Ovary (tissue), 9 donors: ENCODE measurements around the gene GRIN3B. TPM values are rescaled to one million over a fixed set of nuclear protein-coding genes. Genes with fewer than 3 reads are reported as not detected.

Experiments used
- DNase-seq, 5 donors: peaks; one replicate each; pipeline ENCODE4 v3.0.0-alpha.2; 2019 to 2020
- H3K27ac ChIP-seq, 2 donors: fragments of 200-600 bp; one replicate each; pipeline versions ENCODE4 v1.5.1 to v1.8.0; 2019 to 2022
- H3K27me3 ChIP-seq: fragments of 200-600 bp; one replicate; pipeline ENCODE4 v1.8.0; 2022
- H3K36me3 ChIP-seq: fragments of 200-600 bp; sonication (generic); one replicate; pipeline ENCODE4 v1.5.1; 2019
- H3K4me1 ChIP-seq: one replicate; pipeline ENCODE4 v1.8.1; 2013; ENCODE audit warnings: mild to moderate bottlenecking, moderate library complexity; ENCODE audit not compliant: insufficient read depth
- H3K4me3 ChIP-seq: fragments of 200-600 bp; sonication (generic); one replicate; pipeline ENCODE4 v1.5.1; 2017
- H3K9me3 ChIP-seq, 2 donors: fragments of 200-600 bp in 1 of 2; sonication (generic) in 1 of 2; one replicate each; pipeline versions ENCODE4 v1.5.1 to v1.8.1; 2013 to 2019; ENCODE audit warnings: mild to moderate bottlenecking in 1 of 2, moderate library complexity in 1 of 2
- EP300 ChIP-seq: sonication (generic); formaldehyde crosslinking; IDR thresholded peaks from one replicate; pipeline ENCODE4 v1.6.1; 2017; ENCODE audit warnings: antibody characterized with exemption
- POLR2A ChIP-seq: fragments of 450-650 bp; IDR thresholded peaks from one replicate; pipeline ENCODE4 v1.6.1; 2017; ENCODE audit warnings: antibody characterized with exemption, mild to moderate bottlenecking, moderate library complexity
- WGBS, 3 donors: extraction: QIAGEN DNeasy Blood & Tissue Kit in 1 of 3; methylation state at CpG; one replicate each; pipeline versions ENCODE4 v1.1.5 to v1.1.7; 2013 to 2017; 5-methylcytosine and 5-hydroxymethylcytosine counted together
- intact Hi-C, 4 donors: fragments of 100-400 bp; cut with DNase I; formaldehyde crosslinking; loops; one replicate each; pipeline versions ENCODE4 v1.11.0 to v1.15.1; 2022 to 2023
- polyA plus RNA-seq, 2 donors: library from polyadenylated mRNA; stranded (reverse); fragments of 200-250 nt in 1 of 2; fragments of 350-450 nt in 1 of 2; fragmentation: Illumina TruSeq in 1 of 2; extraction: RNeasy Lipid Tissue Mini Kit (QIAGEN cat#74804) in 1 of 2; gene quantifications; one replicate each; pipeline ENCODE4 v1.2.3, GENCODE V29; 2013 to 2014
- small RNA-seq: library from RNA; depleted of rRNA; stranded (forward); fragments of <200 nt; gene quantifications from one replicate; pipeline ENCODE3, GENCODE V24; 2016
- total RNA-seq, 7 donors: library from RNA; depleted of rRNA in 2 of 7; stranded (reverse); fragments of >200 nt in 2 of 7; fragmentation: NEBNext Ultra II Directional in 3 of 7; extraction: Animal tissue kit (Norgen Biotek cat#: 25700) in 3 of 7; gene quantifications; one replicate each; pipeline versions ENCODE4 v1.1.0 to v1.2.4, GENCODE V29; 2016 to 2023
- TF ChIP-seq, protein P1 (sequence below), 3 donors: fragments of 450-650 bp in 2 of 3; fragments of 200-600 bp in 1 of 3; IDR thresholded peaks; one replicate each; pipeline versions ENCODE4 v1.5.1 to v1.8.0; 2016 to 2022; ENCODE audit warnings: antibody characterized with exemption in 3 of 3, mild to moderate bottlenecking in 1 of 3
- donor health status: DM: no; HTN: no; CAD: no; lungs with moderate emphysema.
- donor health status: DM: no; HTN: no; CAD: no.
- donor health status: Bipolar disorder and iron deficiency.
- donor health status: DM: yes; HTN: yes; CAD: no.
- donor health status: DM: no; HTN: no; CAD: no.
- donor health status: DM: yes; HTN: yes; CAD: no.

The GRIN3B gene
- total and polyA plus RNA-seq, 9 donors: 0.07 to 7.4 (median 0.28) TPM; not detected in 3

DNA sequence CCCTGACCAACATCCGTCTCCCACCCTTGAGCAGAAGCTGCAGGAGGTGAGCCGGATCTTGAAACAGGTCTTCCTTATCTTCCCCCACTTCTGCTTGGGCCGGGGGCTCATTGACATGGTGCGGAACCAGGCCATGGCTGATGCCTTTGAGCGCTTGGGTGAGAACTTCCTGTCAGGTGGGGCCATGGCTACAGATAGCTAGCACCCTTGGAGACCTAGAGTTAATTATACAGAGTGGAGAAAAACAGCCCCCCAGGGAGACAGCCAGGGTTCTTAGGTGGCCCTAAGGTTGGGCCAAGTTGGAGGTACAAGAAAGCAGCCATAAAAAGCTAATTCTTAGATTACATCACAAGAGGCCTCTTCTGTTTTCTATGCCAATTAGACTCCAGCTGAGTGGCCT is 57.9 kb downstream of the GRIN3B start:
- no peaks in the 10 kb centered on the region for H3K36me3 ChIP-seq
- WGBS, 3 donors: 91 to 96% (median 92%) methylated on average over 5 of the region's 5 CpGs
- intact Hi-C loops: no loop called here
- no peaks in the 10 kb centered on the region for H3K27me3 ChIP-seq
- no peak overlapping the region for H3K4me3 ChIP-seq
- TF ChIP-seq POLR2A (no peak), EP300 (no peak)
- TF ChIP-seq, protein P1, sequence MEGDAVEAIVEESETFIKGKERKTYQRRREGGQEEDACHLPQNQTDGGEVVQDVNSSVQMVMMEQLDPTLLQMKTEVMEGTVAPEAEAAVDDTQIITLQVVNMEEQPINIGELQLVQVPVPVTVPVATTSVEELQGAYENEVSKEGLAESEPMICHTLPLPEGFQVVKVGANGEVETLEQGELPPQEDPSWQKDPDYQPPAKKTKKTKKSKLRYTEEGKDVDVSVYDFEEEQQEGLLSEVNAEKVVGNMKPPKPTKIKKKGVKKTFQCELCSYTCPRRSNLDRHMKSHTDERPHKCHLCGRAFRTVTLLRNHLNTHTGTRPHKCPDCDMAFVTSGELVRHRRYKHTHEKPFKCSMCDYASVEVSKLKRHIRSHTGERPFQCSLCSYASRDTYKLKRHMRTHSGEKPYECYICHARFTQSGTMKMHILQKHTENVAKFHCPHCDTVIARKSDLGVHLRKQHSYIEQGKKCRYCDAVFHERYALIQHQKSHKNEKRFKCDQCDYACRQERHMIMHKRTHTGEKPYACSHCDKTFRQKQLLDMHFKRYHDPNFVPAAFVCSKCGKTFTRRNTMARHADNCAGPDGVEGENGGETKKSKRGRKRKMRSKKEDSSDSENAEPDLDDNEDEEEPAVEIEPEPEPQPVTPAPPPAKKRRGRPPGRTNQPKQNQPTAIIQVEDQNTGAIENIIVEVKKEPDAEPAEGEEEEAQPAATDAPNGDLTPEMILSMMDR (IDR thresholded peaks at IDR 0.05): no peak
- no peaks in the 10 kb centered on the region for H3K4me1 ChIP-seq
- DNase-seq: no peak
- no peak overlapping the region for H3K27ac ChIP-seq
- peaks cover 4 to 14% of the 10 kb centered on the region in 2 donors for H3K9me3 ChIP-seq

Small RNA genes within 50 kb of the gene (small RNA-seq; reads per million reads assigned to genes)
- 0.35 reads per million for gene RNU6-2

Other genes with a start within 250 kb of the GRIN3B start
- gene MISP, start 249.3 kb upstream of the GRIN3B start, total RNA-seq: 10 to 100 TPM in 1 of 7 donors, 1 to 10 TPM in 3, under 1 TPM in 3; 0.08 to 44.0 (median 1.4) TPM
- under 1 TPM; 0.12 to 0.19 TPM for gene MISP, start 249.3 kb upstream of the GRIN3B start, polyA plus RNA-seq
- gene PTBP1, start 203.0 kb upstream of the GRIN3B start, total RNA-seq: 100 to 1,000 TPM in 6 of 7 donors, 10 to 100 TPM in 1; 73.4 to 312 (median 233) TPM
- 100 to 1,000 TPM in 1 of 2 donors, 10 to 100 TPM in 1; 94.4 to 112 TPM for gene PTBP1, start 203.0 kb upstream of the GRIN3B start, polyA plus RNA-seq
- 10 to 100 TPM in 1 of 7 donors, 1 to 10 TPM in 1, under 1 TPM in 3, not detected in 2; 0.36 to 11.4 (median 0.80) TPM for gene PLPPR3, start 178.5 kb upstream of the GRIN3B start, total RNA-seq
- under 1 TPM; 0.18 to 0.24 TPM for gene PLPPR3, start 178.5 kb upstream of the GRIN3B start, polyA plus RNA-seq
- 1 to 10 TPM in 1 of 7 donors, not detected in 6; 1.0 TPM for gene AZU1, start 172.6 kb upstream of the GRIN3B start, total RNA-seq
- gene AZU1, start 172.6 kb upstream of the GRIN3B start, polyA plus RNA-seq: under 1 TPM in 1 of 2 donors, not detected in 1; 0.11 TPM
- under 1 TPM in 1 of 7 donors, not detected in 6; 0.41 TPM for gene PRTN3, start 159.4 kb upstream of the GRIN3B start, total RNA-seq
- gene PRTN3, start 159.4 kb upstream of the GRIN3B start, polyA plus RNA-seq: not detected
- gene ELANE, start 148.1 kb upstream of the GRIN3B start, total RNA-seq: under 1 TPM in 3 of 7 donors, not detected in 4; 0.27 to 0.72 (median 0.34) TPM
- gene ELANE, start 148.1 kb upstream of the GRIN3B start, polyA plus RNA-seq: under 1 TPM in 1 of 2 donors, not detected in 1; 0.59 TPM
- 100 to 1,000 TPM in 2 of 7 donors, 10 to 100 TPM in 3, 1 to 10 TPM in 2; 3.8 to 287 (median 25.3) TPM for gene CFD, start 140.8 kb upstream of the GRIN3B start, total RNA-seq
- gene CFD, start 140.8 kb upstream of the GRIN3B start, polyA plus RNA-seq: 100 to 1,000 TPM in 1 of 2 donors, 10 to 100 TPM in 1; 39.2 to 335 TPM
- 10 to 100 TPM; 33.1 to 75.4 (median 59.3) TPM for gene MED16, start 107.2 kb upstream of the GRIN3B start, total RNA-seq
- 10 to 100 TPM in 1 of 2 donors, under 1 TPM in 1; 0.62 to 42.9 TPM for gene MED16, start 107.2 kb upstream of the GRIN3B start, polyA plus RNA-seq
- not detected for gene RNU6-9, start 106.9 kb upstream of the GRIN3B start, total RNA-seq
- gene RNU6-9, start 106.9 kb upstream of the GRIN3B start, polyA plus RNA-seq: not detected
- gene R3HDM4, start 87.2 kb upstream of the GRIN3B start, total RNA-seq: 10 to 100 TPM; 13.1 to 43.0 (median 31.2) TPM
- gene R3HDM4, start 87.2 kb upstream of the GRIN3B start, polyA plus RNA-seq: 10 to 100 TPM in 1 of 2 donors, 1 to 10 TPM in 1; 8.7 to 29.5 TPM
- under 1 TPM in 2 of 7 donors, not detected in 5; 0.28 to 0.90 TPM for gene KISS1R, start 83.1 kb upstream of the GRIN3B start, total RNA-seq
- gene KISS1R, start 83.1 kb upstream of the GRIN3B start, polyA plus RNA-seq: not detected
- gene ARID3A, start 74.4 kb upstream of the GRIN3B start, total RNA-seq: 1 to 10 TPM; 2.1 to 8.1 (median 5.2) TPM
- 1 to 10 TPM; 1.1 to 1.6 TPM for gene ARID3A, start 74.4 kb upstream of the GRIN3B start, polyA plus RNA-seq
- gene WDR18, start 16.1 kb upstream of the GRIN3B start, total RNA-seq: 10 to 100 TPM; 19.4 to 45.6 (median 31.2) TPM
- 10 to 100 TPM in 1 of 2 donors, 1 to 10 TPM in 1; 3.5 to 24.3 TPM for gene WDR18, start 16.1 kb upstream of the GRIN3B start, polyA plus RNA-seq
- gene TMEM259, start 20.7 kb downstream of the GRIN3B start, total RNA-seq: 100 to 1,000 TPM; 105 to 196 (median 127) TPM
- 100 to 1,000 TPM in 1 of 2 donors, 10 to 100 TPM in 1; 26.0 to 162 TPM for gene TMEM259, start 20.7 kb downstream of the GRIN3B start, polyA plus RNA-seq
- gene RNU6-2, start 21.1 kb downstream of the GRIN3B start, total RNA-seq: not detected
- not detected for gene RNU6-2, start 21.1 kb downstream of the GRIN3B start, polyA plus RNA-seq
- gene CNN2, start 26.2 kb downstream of the GRIN3B start, total RNA-seq: 100 to 1,000 TPM in 6 of 7 donors, 10 to 100 TPM in 1; 60.6 to 438 (median 210) TPM
- gene CNN2, start 26.2 kb downstream of the GRIN3B start, polyA plus RNA-seq: 100 to 1,000 TPM in 1 of 2 donors, 10 to 100 TPM in 1; 90.6 to 159 TPM
- gene ABCA7, start 39.7 kb downstream of the GRIN3B start, total RNA-seq: 10 to 100 TPM in 1 of 7 donors, 1 to 10 TPM in 6; 1.5 to 10.5 (median 2.6) TPM
- gene ABCA7, start 39.7 kb downstream of the GRIN3B start, polyA plus RNA-seq: 1 to 10 TPM; 1.4 to 1.9 TPM
- gene ARHGAP45, start 66.7 kb downstream of the GRIN3B start, total RNA-seq: 10 to 100 TPM in 2 of 7 donors, 1 to 10 TPM in 5; 2.7 to 10.6 (median 8.9) TPM
- gene ARHGAP45, start 66.7 kb downstream of the GRIN3B start, polyA plus RNA-seq: 1 to 10 TPM; 1.0 to 5.1 TPM
- gene POLR2E, start 95.0 kb downstream of the GRIN3B start, total RNA-seq: 100 to 1,000 TPM in 5 of 7 donors, 10 to 100 TPM in 2; 88.2 to 157 (median 140) TPM
- gene POLR2E, start 95.0 kb downstream of the GRIN3B start, polyA plus RNA-seq: 100 to 1,000 TPM in 1 of 2 donors, 10 to 100 TPM in 1; 11.1 to 119 TPM
- gene GPX4, start 103.6 kb downstream of the GRIN3B start, total RNA-seq: 100 to 1,000 TPM; 189 to 309 (median 247) TPM
- gene GPX4, start 103.6 kb downstream of the GRIN3B start, polyA plus RNA-seq: 100 to 1,000 TPM; 239 to 450 TPM
- gene SBNO2, start 173.8 kb downstream of the GRIN3B start, total RNA-seq: 10 to 100 TPM; 20.7 to 92.6 (median 62.4) TPM
- 10 to 100 TPM in 1 of 2 donors, 1 to 10 TPM in 1; 6.1 to 36.7 TPM for gene SBNO2, start 173.8 kb downstream of the GRIN3B start, polyA plus RNA-seq
- 10 to 100 TPM; 38.7 to 71.2 (median 54.2) TPM for gene STK11, start 205.4 kb downstream of the GRIN3B start, total RNA-seq
- gene STK11, start 205.4 kb downstream of the GRIN3B start, polyA plus RNA-seq: 10 to 100 TPM; 36.9 to 57.4 TPM
- gene CBARP, start 237.6 kb downstream of the GRIN3B start, total RNA-seq: 10 to 100 TPM in 2 of 7 donors, 1 to 10 TPM in 2, under 1 TPM in 3; 0.61 to 21.1 (median 2.4) TPM
- under 1 TPM in 1 of 2 donors, not detected in 1; 0.45 TPM for gene CBARP, start 237.6 kb downstream of the GRIN3B start, polyA plus RNA-seq
- 100 to 1,000 TPM in 6 of 7 donors, 10 to 100 TPM in 1; 71.9 to 218 (median 148) TPM for gene ATP5F1D, start 241.3 kb downstream of the GRIN3B start, total RNA-seq
- 100 to 1,000 TPM in 1 of 2 donors, 1 to 10 TPM in 1; 1.3 to 110 TPM for gene ATP5F1D, start 241.3 kb downstream of the GRIN3B start, polyA plus RNA-seq
- gene MIDN, start 248.2 kb downstream of the GRIN3B start, total RNA-seq: 100 to 1,000 TPM in 5 of 7 donors, 10 to 100 TPM in 2; 44.9 to 261 (median 107) TPM
- 10 to 100 TPM; 10.1 to 26.7 TPM for gene MIDN, start 248.2 kb downstream of the GRIN3B start, polyA plus RNA-seq